HG03575 (cell line): ENCODE measurements around the gene ALDH9A1.
"Not testable (repeated sequence)": the region's sequence is repeated elsewhere in the genome, so short reads cannot be mapped to it uniquely, and the experiment has no call there.

ENCODE experiments used
- ATAC-seq: cut with Tn5 transposase; IDR thresholded peaks from one replicate; pipeline ENCODE4 v1.9.1; 2021; ENCODE audit not compliant: unreplicated experiment, insufficient number of reproducible peaks, low FRiP score; ENCODE audit errors: extremely low read depth

The ALDH9A1 gene

GRCh38 chr1:165697881-165698760, at the start of gene ALDH9A1:
ALDH9A1 (minus strand) TSS chr1:165698562; CDS start chr1:165698558, 4 bp downstream.
- peak; percentile 78 for ATAC-seq

DNA sequence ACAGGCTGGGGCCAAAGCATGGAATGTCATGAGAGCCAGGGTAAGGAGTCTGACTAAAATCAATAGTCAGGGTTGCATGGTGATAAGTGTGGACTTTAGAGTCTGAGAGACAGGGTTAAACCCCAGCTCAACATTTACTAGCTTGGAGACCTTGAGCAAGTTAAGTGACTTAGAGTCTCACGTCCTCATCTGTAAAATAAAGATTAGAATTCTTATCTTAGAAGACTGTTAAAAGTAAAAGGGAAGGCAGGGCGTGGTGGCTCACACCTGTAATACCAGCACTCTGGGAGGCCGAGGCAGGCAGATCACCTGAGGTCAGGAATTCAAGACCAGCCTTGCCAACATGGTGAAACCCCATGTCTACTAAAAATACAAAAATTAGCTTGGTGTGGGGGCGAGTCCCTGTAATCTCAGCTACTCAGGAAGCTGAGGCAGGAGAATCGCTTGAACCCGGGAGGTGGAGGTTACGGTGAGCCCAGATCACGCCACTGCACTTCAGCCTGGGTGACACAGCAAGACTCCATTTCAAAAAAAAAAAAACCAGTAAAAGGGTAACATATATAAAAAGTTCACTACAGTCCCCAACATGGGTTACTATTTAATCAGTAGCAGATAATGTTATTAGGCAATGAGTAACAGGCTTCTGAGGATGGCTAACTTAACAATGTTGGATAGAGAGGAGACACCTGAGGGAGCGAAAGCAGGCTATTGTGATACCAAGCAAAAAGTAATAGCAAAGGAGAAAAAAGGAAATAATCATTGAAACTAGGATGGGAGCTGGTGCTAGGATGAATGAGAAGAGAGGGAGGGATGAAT, 49.5 kb upstream of the ALDH9A1 start:
- ATAC-seq: no peak

GRCh38 chr1:165744913-165745312, 46.6 kb upstream of the ALDH9A1 start:
- ATAC-seq: not testable (repeated sequence)

DNA sequence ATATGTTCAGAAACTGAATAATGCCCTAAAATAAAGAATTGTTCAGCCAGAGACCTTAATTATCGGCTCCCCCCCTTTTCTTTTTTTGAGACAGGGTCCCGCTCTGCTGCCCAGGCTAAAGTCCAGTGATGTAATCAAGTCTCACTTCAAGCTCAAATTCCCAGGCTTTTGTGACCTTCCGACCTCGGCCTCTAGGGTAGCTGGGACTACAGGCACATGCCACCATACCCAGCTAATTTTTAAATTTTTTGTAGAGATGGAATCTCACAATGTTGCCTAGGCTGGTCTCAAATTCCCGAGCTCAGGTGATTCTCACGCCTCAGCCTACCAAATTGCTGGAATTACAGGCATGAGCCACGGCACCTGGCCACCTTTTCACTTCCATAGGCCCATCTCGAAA, 43.8 kb upstream of the ALDH9A1 start:
- ATAC-seq: no peak

- no peak for ATAC-seq
Observed at GRCh38 chr1:165738794-165739193, 40.4 kb upstream of the ALDH9A1 start.

GRCh38 chr1:165737196-165737595, 38.8 kb upstream of the ALDH9A1 start:
- ATAC-seq: no peak

GRCh38 chr1:165734906-165735305, 36.5 kb upstream of the ALDH9A1 start:
- no peak for ATAC-seq

DNA sequence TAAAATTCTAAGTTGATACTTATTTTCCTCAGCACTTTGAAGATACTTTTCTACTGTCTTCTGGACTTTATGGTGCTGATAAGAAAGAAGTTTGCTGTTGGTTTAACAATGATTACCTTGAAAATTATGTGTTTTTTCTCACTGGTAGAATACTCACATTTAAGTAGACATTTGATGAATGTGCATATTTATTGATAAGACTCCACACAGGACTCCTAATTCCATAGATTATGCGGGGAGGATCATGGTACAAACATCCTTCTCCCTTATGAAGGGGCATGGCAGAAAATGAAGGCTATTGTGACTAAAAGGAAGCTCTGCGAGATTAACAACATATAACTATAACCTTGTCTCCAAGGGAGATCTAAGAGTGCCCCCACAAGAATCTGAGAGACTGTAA, 28.5 kb upstream of the ALDH9A1 start:
- ATAC-seq: no peak

GRCh38 chr1:165726169-165726568, 27.8 kb upstream of the ALDH9A1 start:
- ATAC-seq: no peak

DNA sequence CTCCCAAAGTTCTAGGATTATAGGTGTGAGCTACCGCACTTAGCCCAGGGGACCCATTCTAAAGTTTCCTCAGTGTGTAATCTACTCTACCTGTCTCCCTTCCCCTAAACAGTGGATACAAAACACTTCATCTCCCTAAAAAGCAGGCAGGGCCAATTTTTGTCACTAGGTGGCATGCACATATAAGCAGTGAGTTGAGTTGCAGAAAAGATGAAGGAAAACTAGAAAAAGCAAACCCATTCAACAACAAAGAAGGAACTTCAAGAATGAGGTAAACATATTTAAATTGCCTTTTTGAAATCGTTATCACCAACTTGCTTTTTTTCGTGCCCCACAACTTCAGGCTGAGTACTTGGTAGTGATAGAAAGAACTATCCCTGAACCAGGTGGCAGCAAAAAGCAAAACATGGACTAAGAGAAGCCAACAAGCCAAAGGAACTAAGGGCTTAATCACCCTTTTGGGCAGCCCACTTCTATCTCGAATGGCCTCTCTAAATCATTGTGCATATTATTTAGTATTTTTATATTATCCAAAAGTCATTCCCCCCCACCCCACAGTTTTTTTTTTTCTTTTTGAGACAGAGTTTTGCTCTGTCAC, 19.7 kb upstream of the ALDH9A1 start:
- peak; percentile 49 for ATAC-seq

- not testable (repeated sequence) for ATAC-seq
Observed at GRCh38 chr1:165716265-165717051, 18.1 kb upstream of the ALDH9A1 start.

DNA sequence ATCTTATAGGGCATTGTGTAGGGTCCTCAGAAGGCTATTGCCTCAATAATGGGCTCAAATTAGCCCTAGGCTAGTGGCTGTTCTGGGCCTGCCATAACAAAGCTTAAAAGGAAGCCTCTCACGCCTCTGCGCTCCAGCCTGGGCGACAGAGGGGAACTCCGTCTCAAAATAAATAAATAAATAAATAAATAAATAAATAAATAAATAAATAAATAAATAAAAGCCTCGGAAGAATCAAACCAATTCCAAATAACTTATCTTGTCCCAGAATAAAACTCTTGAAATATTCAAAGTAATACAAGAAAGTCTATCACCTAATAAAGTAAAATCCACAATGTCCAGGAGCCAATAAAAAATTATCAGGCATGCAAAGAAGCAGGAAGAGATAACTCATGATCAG, 14.4 kb upstream of the ALDH9A1 start:
- ATAC-seq: no peak

DNA sequence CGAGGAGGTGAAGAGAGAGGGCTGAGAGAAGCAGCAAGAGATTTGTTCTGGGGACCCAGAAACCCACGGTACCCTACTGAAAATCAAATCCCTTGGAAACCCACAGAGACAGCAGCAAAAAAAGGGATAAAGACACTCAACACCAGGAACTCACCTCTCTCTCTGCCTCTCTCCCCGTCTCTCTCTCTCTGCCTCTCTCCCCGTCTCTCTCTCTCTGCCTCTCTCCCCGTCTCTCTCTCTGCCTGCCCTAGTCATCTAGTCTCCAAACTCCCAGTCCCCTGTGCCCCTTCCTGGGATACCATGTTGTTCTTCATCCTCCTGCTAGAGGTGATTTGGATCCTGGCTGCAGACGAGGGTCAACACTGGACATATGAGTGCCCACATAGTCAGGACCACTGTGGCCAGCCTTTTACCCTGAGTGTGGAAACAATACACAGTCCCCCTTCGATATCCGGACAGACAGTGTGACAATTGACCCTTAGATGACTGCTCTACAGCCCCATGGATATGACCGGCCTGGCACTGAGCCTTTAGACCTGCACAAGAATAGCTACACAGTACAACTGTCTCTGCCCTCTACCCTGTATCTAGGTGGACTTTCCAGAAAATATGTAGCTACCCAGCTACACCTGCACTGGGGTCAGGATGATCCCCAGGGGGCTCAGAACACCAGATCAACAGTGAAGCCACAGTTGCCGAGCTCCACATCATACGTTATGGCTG, 9.8 kb upstream of the ALDH9A1 start:
- no peak for ATAC-seq

- no peak for ATAC-seq
Observed at GRCh38 chr1:165703648-165704047, 5.3 kb upstream of the ALDH9A1 start.

GRCh38 chr1:165701922-165702321, 3.6 kb upstream of the ALDH9A1 start:
- ATAC-seq: not testable (repeated sequence)

- ATAC-seq: no peak
Observed at GRCh38 chr1:165699577-165699976, 1.2 kb upstream of the ALDH9A1 start.

DNA sequence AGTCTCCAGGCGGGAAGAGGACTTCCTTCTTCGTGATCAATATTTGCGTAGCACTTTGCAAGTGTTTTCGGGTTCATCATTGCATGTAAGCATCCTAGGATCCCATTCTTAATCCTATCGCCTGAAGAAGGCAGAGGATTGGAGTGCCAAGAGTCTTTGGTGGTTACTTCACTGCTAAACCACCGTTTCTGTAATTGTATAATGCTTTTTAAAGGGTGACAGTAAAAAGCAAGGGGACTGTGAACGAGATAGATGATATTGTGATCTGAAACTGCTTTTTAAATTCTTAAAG, 345 bp upstream of the ALDH9A1 start:
- ATAC-seq: peak; percentile 3

DNA sequence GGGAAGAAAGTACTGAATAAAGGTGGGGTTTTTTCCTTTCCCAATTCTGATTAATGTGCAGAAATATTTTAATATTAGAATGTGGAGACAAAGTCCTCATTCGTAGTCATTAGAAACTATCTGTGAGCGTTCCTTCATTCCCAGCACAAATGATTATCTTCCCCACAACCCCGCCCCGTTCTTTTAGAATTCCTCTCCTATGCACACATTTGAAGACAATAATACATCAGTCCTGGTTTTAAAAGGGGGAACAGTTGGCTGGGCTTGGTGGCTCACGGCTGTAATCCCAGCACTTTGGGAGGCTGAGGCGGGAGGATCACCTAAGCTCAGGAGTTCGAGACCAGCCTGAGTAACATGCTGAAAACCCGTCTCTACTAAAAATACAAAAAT, 876 bp downstream of the ALDH9A1 start:
- no peak for ATAC-seq
